B cell (primary cell): ENCODE data around the gene PCYOX1L. TPM values are rescaled to one million over a fixed set of nuclear protein-coding genes. Genes with fewer than 3 reads are reported as not detected.

Experiments
- ATAC-seq: fragments of 200-7000 bp; cut with Tn5 transposase; one replicate; pipeline ENCODE4 v1.10.0; 2021; ENCODE audit warnings: low read depth, mild to moderate bottlenecking, moderate number of reproducible peaks, moderate library complexity
- CTCF ChIA-PET: fragments of 350-600 bp; sonication (Branson Sonifier 250); formaldehyde crosslinking; loops from one replicate; lab custom pipeline; 2021; ENCODE audit warnings: antibody characterized with exemption, inconsistent platforms; lab: Charles Lee
- POLR2A ChIA-PET: fragments of 350-600 bp; sonication (Branson Sonifier 250); formaldehyde crosslinking; loops from one replicate; lab custom pipeline; 2021; ENCODE audit warnings: antibody characterized with exemption; lab: Charles Lee
- DNase-seq: peaks from one replicate; pipeline ENCODE4 v3.0.0; 2013
- H2AFZ ChIP-seq: 2 replicates; pipeline ENCODE4 v1.6.1; 2012; ENCODE audit warnings: mild to moderate bottlenecking, low read depth, low read length; ENCODE audit not compliant: insufficient read depth, poor library complexity, severe bottlenecking
- H3K27ac ChIP-seq, 2 donors: 1 replicate in 1 of 2; 2 replicates in 1 of 2; pipeline ENCODE4 v1.5.1; 2012 to 2013; ENCODE audit warnings: low read length in 2 of 2, mild to moderate bottlenecking in 2 of 2, moderate library complexity in 1 of 2
- H3K27me3 ChIP-seq, 4 experiments: fragments of 200-600 bp in 1 of 4; sonication (generic) in 1 of 4; replicated peaks in 1 of 4; 1 replicate in 2 of 4; 2 replicates in 2 of 4; pipeline versions ENCODE4 v1.6.1 to v1.7.0; 2013 to 2016; ENCODE audit warnings: low read length in 3 of 4, mild to moderate bottlenecking in 2 of 4, mixed read lengths in 1 of 4, moderate library complexity in 1 of 4; ENCODE audit not compliant: insufficient read depth in 4 of 4, control insufficient read depth in 3 of 4; ENCODE audit errors: control extremely low read depth in 1 of 4
- H3K36me3 ChIP-seq, 2 experiments: replicated peaks in 1 of 2; 1 replicate in 1 of 2; 2 replicates in 1 of 2; pipeline versions ENCODE4 v1.6.1 to v1.7.1; 2013; ENCODE audit warnings: low read length in 1 of 2; ENCODE audit not compliant: insufficient read depth in 2 of 2, control insufficient read depth in 1 of 2; ENCODE audit errors: control extremely low read depth in 1 of 2, extremely low read depth in 1 of 2
- H3K4me1 ChIP-seq, 2 donors: fragments of 200-600 bp in 1 of 2; sonication (generic) in 1 of 2; 1 replicate in 1 of 2; 2 replicates in 1 of 2; pipeline versions ENCODE4 v1.5.1 to v1.6.1; 2013 to 2017; ENCODE audit warnings: low read length in 2 of 2; ENCODE audit not compliant: control insufficient read depth in 2 of 2, insufficient read depth in 2 of 2
- H3K4me2 ChIP-seq: replicated peaks from 2 replicates; pipeline ENCODE3; 2012; ENCODE audit warnings: mild to moderate bottlenecking, low read depth, low read length; ENCODE audit not compliant: poor library complexity, severe bottlenecking
- H3K4me3 ChIP-seq, 5 experiments: fragments of 200-600 bp in 1 of 5; sonication (generic) in 1 of 5; 1 replicate in 3 of 5; 2 replicates in 2 of 5; pipeline versions ENCODE4 v1.5.1 to v1.7.0; 2011 to 2016; ENCODE audit warnings: low read length in 4 of 5, mild to moderate bottlenecking in 4 of 5, low read depth in 2 of 5, control low read depth in 1 of 5, moderate library complexity in 1 of 5; ENCODE audit not compliant: insufficient read depth in 1 of 5; ENCODE audit errors: control extremely low read depth in 1 of 5, extremely low read depth in 1 of 5
- H3K79me2 ChIP-seq: fragments of 200-600 bp; sonication (generic); one replicate; pipeline ENCODE4 v1.6.0; 2016; ENCODE audit warnings: low read length; ENCODE audit not compliant: control insufficient read depth, insufficient read depth
- H3K9ac ChIP-seq: fragments of 200-600 bp; sonication (generic); 2 replicates; pipeline ENCODE4 v1.6.1; 2017; ENCODE audit warnings: mild to moderate bottlenecking, low read length, moderate library complexity
- H3K9me3 ChIP-seq, 3 donors: one replicate each; pipeline versions ENCODE4 v1.6.1 to v1.7.1; 2013; ENCODE audit warnings: low read length in 2 of 3; ENCODE audit not compliant: control insufficient read depth in 2 of 3, insufficient read depth in 1 of 3; ENCODE audit errors: control extremely low read depth in 1 of 3
- H4K20me1 ChIP-seq: 2 replicates; pipeline ENCODE4 v1.6.0; 2012; ENCODE audit warnings: mild to moderate bottlenecking, low read length; ENCODE audit not compliant: insufficient read depth, control insufficient read depth, poor library complexity, severe bottlenecking
- H3K27ac Mint-ChIP-seq: one replicate; pipeline ENCODE4 v1.8.0; 2021; ENCODE audit warnings: mixed read lengths
- H3K27me3 Mint-ChIP-seq: one replicate; pipeline ENCODE4 v1.8.0; 2021; ENCODE audit warnings: mixed read lengths
- H3K4me1 Mint-ChIP-seq: one replicate; pipeline ENCODE4 v1.8.0; 2021; ENCODE audit warnings: mixed read lengths
- H3K4me3 Mint-ChIP-seq: one replicate; pipeline ENCODE4 v1.8.0; 2021; ENCODE audit warnings: mixed read lengths
- H3K9me3 Mint-ChIP-seq: one replicate; pipeline ENCODE4 v1.8.0; 2022; ENCODE audit warnings: mixed read lengths; ENCODE audit not compliant: insufficient read depth
- CTCF ChIP-seq: fragments of 200-600 bp; IDR thresholded peaks from one replicate; pipeline ENCODE4 v1.8.0; 2022; ENCODE audit warnings: antibody characterized with exemption, mild to moderate bottlenecking
- EZH2 ChIP-seq: IDR thresholded peaks from 2 replicates; pipeline ENCODE4 v1.6.1; 2012; ENCODE audit warnings: borderline replicate concordance, low read depth, mild to moderate bottlenecking, moderate library complexity, low read length; ENCODE audit not compliant: insufficient read depth, poor library complexity, severe bottlenecking
- WGBS: methylation state at CpG from one replicate; pipeline ENCODE4 v1.1.5; 2013; ENCODE audit warnings: missing lambda C conversion rate; ENCODE audit not compliant: insufficient coverage; 5-methylcytosine and 5-hydroxymethylcytosine counted together
- intact Hi-C: fragments of 100-400 bp; cut with micrococcal nuclease; formaldehyde crosslinking; loops from one replicate; pipeline ENCODE4 v1.10.0; 2022
- polyA plus RNA-seq: library from polyadenylated mRNA; depleted of rRNA; stranded (reverse); fragments of >200 nt; gene quantifications from 2 replicates; pipeline ENCODE4 v1.2.3, GENCODE V29; 2012
- total RNA-seq, 2 donors: library from RNA; stranded (reverse); fragments of 120-200 nt in 1 of 2; gene quantifications; 1 replicate in 1 of 2; 2 replicates in 1 of 2; pipeline versions ENCODE4 v1.2.3 to v1.2.4, GENCODE V29; 2013 to 2022

PCYOX1L gene
- total and polyA plus RNA-seq, 2 donors (not counting 1 experiment from before 2014, with no cell fraction given), result 11.7 to 19.4 TPM

DNA sequence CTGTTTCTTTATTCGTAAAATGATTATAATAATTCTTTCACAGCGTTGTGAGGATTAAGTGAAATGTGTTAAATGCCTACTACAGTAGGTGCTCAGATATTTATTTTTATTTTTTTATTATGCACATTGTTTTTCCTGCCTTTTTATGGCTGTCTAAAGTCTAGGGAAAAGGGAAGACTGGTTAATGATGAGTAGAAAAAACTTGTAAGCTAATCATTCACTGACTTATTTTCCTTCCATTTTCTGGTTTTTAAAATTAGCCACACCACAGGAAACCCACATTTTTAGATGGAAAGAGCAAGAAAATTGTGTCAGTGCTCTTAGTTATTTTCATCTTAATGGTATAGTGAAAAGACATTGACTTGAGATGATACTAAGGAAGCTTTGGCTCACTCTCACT, 3.9 kb upstream of the PCYOX1L start:
- peaks cover 0 to 3% (median 0%) of the 10 kb centered on the region in 3 donors for H3K9me3 ChIP-seq
- no peak overlapping the region for H3K4me2 ChIP-seq
- POLR2A ChIA-PET, result no interaction called here
- Mint-ChIP-seq H3K4me3 (no peak overlapping the region), H3K9me3 (no peaks in the 10 kb centered on the region), H3K27me3 (no peaks in the 10 kb centered on the region), H3K27ac (no peak overlapping the region), H3K4me1 (peaks cover 16% of the 10 kb centered on the region)
- no peak for ATAC-seq
- H3K79me2 ChIP-seq, result peaks cover 28% of the 10 kb centered on the region
- CTCF ChIA-PET, result interaction anchor here (0.5 to 3.5 kb wide), 5 partner anchors 12 to 40 kb away, joined by 3 to 11 read pairs (median 4); no protein-coding TSS in a partner anchor
- no peak overlapping the region for H2AFZ ChIP-seq
- intact Hi-C loops, result loop anchor here (10.0 kb wide), 2 partner anchors 549 to 641 kb away; no protein-coding TSS in a partner anchor
- TF ChIP-seq CTCF (no peak), EZH2 (no peak)
- peaks cover 12 to 15% of the 10 kb centered on the region in 2 donors for H3K4me1 ChIP-seq
- no peaks in the 10 kb centered on the region for H3K27me3 ChIP-seq
- H3K27ac ChIP-seq, result no peak overlapping the region
- no peak overlapping the region for H3K4me3 ChIP-seq
- no peaks in the 10 kb centered on the region for H4K20me1 ChIP-seq
- no CpG with 5 or more reads among the region's 2 CpGs for WGBS
- H3K9ac ChIP-seq, result no peak overlapping the region
- DNase-seq, result no peak
- peaks cover 6 to 49% of the 10 kb centered on the region in 2 experiments for H3K36me3 ChIP-seq

DNA sequence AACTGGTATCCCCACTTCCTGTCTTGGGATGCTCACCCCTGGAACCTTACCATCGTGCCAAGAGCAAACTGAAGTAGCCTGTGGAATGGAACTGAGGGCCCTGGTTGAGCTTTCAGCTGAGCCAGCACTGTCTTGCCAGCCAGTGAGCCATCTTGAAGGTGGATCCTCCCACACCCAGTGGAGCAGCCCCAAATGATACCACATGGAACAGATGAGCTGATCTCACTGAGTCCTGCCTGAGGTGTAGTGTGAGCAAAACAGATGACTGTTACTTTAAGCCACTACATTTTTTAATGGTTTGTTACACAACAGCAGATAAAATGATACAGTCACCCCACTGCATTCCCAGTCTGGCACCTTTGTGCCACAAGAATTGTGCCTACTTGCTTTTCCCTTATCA, 2.2 kb upstream of the PCYOX1L start:
- ATAC-seq (no peak), DNase-seq (no peak)
- WGBS, result 100% methylated on average over 1 of the region's 1 CpG
- Histone ChIP-seq H4K20me1 (no peaks in the 10 kb centered on the region), H3K9ac (no peak overlapping the region), H3K4me2 (no peak overlapping the region), H3K27ac (no peak overlapping the region), H3K79me2 (peaks cover 28% of the 10 kb centered on the region), H3K4me3 (no peak overlapping the region), H2AFZ (no peak overlapping the region), H3K36me3 (peaks cover 6 to 31% of the 10 kb centered on the region in 2 experiments), H3K4me1 (peaks cover 12 to 15% of the 10 kb centered on the region in 2 donors), H3K9me3 (peaks cover 0 to 3% (median 0%) of the 10 kb centered on the region in 3 donors), H3K27me3 (no peaks in the 10 kb centered on the region)
- TF ChIP-seq EZH2 (no peak), CTCF (no peak)
- Mint-ChIP-seq H3K27me3 (no peaks in the 10 kb centered on the region), H3K4me1 (peaks cover 18% of the 10 kb centered on the region), H3K9me3 (no peaks in the 10 kb centered on the region), H3K27ac (no peak overlapping the region), H3K4me3 (no peak overlapping the region)
- ChIA-PET POLR2A (interaction anchor here (0.5 kb wide), 1 partner anchor 175 kb away, joined by 3 read pairs; no protein-coding TSS in a partner anchor), CTCF (interaction anchor here (1.0 to 3.5 kb wide), 6 partner anchors 10 to 209 kb away, joined by 3 to 14 read pairs (median 4); partner anchors contain the start of gene CSNK1A1)
- intact Hi-C loops, result loop anchor here (5.0 to 10.0 kb wide), 4 partner anchors 377 to 973 kb away; partner anchors contain the start of genes FBXO38 and PPARGC1B
